Activated CD4-positive, alpha-beta T cell treated with anti-CD3 and anti-CD28 coated beads for 36 hours (primary cell): Measurements from ENCODE around the gene YDJC. TPM values are rescaled to one million over a fixed set of nuclear protein-coding genes. Genes with fewer than 3 reads are reported as not detected.
"Not testable (repeated sequence)": the region's sequence is repeated elsewhere in the genome, so short reads cannot be mapped to it uniquely, and the experiment has no call there.

Source experiments
- ATAC-seq: fragments of 200-7000 bp; cut with Tn5 transposase; one replicate; pipeline ENCODE4 v1.10.0; 2021; ENCODE audit warnings: mild to moderate bottlenecking, moderate library complexity
- CTCF ChIA-PET: fragments of 350-600 bp; sonication (Branson Sonifier 250); formaldehyde crosslinking; loops from one replicate; lab custom pipeline; 2021; ENCODE audit warnings: antibody characterized with exemption; lab: Charles Lee
- POLR2A ChIA-PET: fragments of 350-600 bp; sonication (Branson Sonifier 250); formaldehyde crosslinking; loops from one replicate; lab custom pipeline; 2021; ENCODE audit warnings: antibody characterized with exemption, inconsistent platforms; lab: Charles Lee
- DNase-seq: peaks from one replicate; pipeline ENCODE4 v3.0.0-alpha.2; 2020
- H3K27ac Mint-ChIP-seq: one replicate; pipeline ENCODE4 v1.8.0; 2021; ENCODE audit warnings: mixed read lengths
- H3K27me3 Mint-ChIP-seq: one replicate; pipeline ENCODE4 v1.8.0; 2021; ENCODE audit warnings: mixed read lengths
- H3K36me3 Mint-ChIP-seq: one replicate; pipeline ENCODE4 v1.8.0; 2021; ENCODE audit warnings: low read depth, mixed read lengths
- H3K4me1 Mint-ChIP-seq: one replicate; pipeline ENCODE4 v1.8.0; 2021; ENCODE audit warnings: mixed read lengths
- H3K4me3 Mint-ChIP-seq: one replicate; pipeline ENCODE4 v1.8.0; 2021; ENCODE audit warnings: mild to moderate bottlenecking, moderate library complexity, mixed read lengths
- H3K9me3 Mint-ChIP-seq: one replicate; pipeline ENCODE4 v1.8.0; 2021; ENCODE audit warnings: low read depth, mixed read lengths
- intact Hi-C, 2 experiments: fragments of 100-400 bp; cut with DNase I in 1 of 2; cut with micrococcal nuclease in 1 of 2; formaldehyde crosslinking; loops; one replicate each; pipeline versions ENCODE4 v1.14.2 to v1.15.1; 2022 to 2024; cut with DNase I, micrococcal nuclease
- total RNA-seq, 2 experiments: library from RNA; stranded (reverse); gene quantifications; one replicate each; pipeline ENCODE4 v1.2.3, GENCODE V29; 2021

Gene YDJC, protein sequence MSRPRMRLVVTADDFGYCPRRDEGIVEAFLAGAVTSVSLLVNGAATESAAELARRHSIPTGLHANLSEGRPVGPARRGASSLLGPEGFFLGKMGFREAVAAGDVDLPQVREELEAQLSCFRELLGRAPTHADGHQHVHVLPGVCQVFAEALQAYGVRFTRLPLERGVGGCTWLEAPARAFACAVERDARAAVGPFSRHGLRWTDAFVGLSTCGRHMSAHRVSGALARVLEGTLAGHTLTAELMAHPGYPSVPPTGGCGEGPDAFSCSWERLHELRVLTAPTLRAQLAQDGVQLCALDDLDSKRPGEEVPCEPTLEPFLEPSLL
- total RNA-seq: 10 to 100 TPM; 43.4 to 54.0 TPM

DNA sequence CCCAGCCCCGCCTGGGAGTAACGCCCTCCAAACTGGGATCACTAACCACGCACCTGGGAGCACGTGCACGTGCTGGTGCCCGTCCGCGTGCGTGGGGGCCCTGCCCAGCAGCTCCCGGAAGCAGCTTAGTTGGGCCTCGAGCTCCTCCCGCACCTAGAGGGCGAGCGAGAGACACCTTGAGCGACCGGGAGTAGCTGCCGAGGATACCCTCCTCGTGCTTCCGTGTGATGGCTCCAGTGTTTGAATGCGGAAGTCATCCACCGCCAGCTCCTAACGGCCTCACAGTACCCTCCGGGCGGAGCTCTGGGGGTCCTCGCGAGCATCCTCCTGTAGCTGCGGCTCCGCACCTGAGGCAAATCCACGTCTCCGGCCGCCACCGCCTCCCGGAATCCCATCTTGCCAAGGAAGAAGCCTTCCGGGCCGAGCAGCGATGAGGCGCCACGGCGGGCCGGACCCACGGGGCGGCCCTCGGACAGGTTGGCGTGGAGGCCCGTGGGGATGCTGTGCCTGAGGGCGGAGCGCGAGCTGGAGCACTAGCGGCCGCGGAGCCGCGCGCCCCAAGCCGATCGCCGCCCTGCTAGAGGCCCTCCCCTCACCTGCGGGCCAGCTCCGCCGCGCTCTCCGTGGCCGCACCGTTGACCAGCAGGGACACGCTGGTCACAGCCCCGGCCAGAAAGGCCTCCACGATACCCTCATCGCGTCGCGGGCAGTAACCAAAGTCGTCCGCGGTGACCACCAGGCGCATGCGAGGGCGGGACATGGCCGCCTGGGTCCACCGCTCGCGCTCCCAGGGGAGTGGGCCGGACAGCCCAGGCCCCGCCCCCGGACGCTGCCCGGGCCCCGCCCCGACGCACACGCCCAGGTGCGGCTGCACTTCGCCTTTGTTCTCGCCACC is at the start of gene YDJC:
Gene YDJC, minus strand, starts transcription at position 768 of the 895 bp plus-strand sequence. Its CDS starts 8 bp downstream, at position 760.
- peaks cover 21% of the 10 kb centered on the region for H3K36me3 Mint-ChIP-seq
- DNase-seq (peak; percentile 98), ATAC-seq (peak; percentile 88)
- peaks cover 34% of the 10 kb centered on the region for H3K4me1 Mint-ChIP-seq
- peak within 1 kb of the TSS; percentile 83 for H3K4me3 Mint-ChIP-seq
- intact Hi-C loops: loop anchor here (1.0 to 5.0 kb wide), 9 partner anchors 13 to 771 kb away; partner anchors contain the start of genes SDF2L1 (in 2 of the 2), PI4KA (in 1 of the 2), PPIL2 (in 1 of the 2) and YPEL1 (in 1 of the 2)
- POLR2A ChIA-PET: interaction anchor here (0.5 to 4.0 kb wide), 8 partner anchors 13 to 627 kb away, joined by 3 to 36 read pairs (median 4); partner anchors contain the start of genes SDF2L1 and THAP7
- H3K27me3 Mint-ChIP-seq: no peaks in the 10 kb centered on the region
- peak within 1 kb of the TSS; percentile 93 for H3K27ac Mint-ChIP-seq
- CTCF ChIA-PET: interaction anchor here (0.6 to 10.9 kb wide), 17 partner anchors 8 to 308 kb away, joined by 3 to 209 read pairs (median 4); partner anchors contain the start of genes PPIL2 and SDF2L1
- H3K9me3 Mint-ChIP-seq: no peaks in the 10 kb centered on the region

DNA sequence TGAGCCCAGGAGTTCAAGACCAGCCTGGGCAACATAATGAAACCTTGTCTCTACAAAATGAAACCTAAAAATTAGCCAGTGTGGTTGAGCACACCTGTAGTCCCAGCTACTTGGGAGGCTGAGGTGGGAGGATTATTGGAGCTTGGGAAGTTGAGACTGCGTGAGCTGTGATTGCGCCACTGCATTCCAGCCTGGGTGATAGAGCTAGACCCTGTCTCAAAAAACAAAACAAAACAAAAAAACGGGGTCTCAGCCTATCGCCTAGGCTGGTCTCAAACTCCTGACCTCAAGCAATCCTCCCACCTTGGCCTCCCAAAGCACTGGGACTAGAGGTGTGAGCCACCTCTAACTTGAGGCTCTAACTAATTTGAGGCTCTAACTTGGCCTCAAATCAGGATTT is 49.6 kb upstream of the YDJC start:
- no peak overlapping the region for H3K4me3 Mint-ChIP-seq
- DNase-seq: no peak
- no peaks in the 10 kb centered on the region for H3K4me1 Mint-ChIP-seq
- H3K27ac Mint-ChIP-seq: no peak overlapping the region
- intact Hi-C loops: no loop called here
- no peaks in the 10 kb centered on the region for H3K9me3 Mint-ChIP-seq
- no peaks in the 10 kb centered on the region for H3K27me3 Mint-ChIP-seq
- peaks cover 25% of the 10 kb centered on the region for H3K36me3 Mint-ChIP-seq
- POLR2A ChIA-PET: no interaction called here
- CTCF ChIA-PET: interaction anchor here (0.6 kb wide), 1 partner anchor 107 kb away, joined by 4 read pairs; no protein-coding TSS in a partner anchor
- no peak for ATAC-seq

DNA sequence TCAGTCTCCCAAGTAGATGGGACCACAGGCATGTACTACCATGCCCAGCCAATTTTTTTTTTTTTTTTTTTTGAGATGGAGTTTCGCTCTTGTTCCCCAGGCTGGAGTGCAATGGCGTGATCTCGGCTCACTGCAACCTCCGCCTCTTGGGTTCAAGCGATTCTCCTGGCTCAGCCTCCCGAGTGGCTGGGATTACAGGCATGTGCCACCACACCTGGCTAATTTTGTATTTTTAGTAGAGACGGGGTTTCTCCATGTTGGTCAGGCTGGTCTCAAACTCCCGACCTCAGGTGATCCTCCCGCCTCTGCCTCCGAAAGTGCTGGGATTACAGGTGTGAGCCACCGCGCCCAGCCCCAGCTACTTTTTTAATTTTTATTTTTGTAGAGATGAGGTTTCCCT is 49.0 kb upstream of the YDJC start:
- H3K27ac Mint-ChIP-seq, CTCF ChIA-PET, H3K27me3 Mint-ChIP-seq, ATAC-seq, POLR2A ChIA-PET, H3K4me3 Mint-ChIP-seq, DNase-seq, intact Hi-C loops, H3K4me1 Mint-ChIP-seq, H3K9me3 Mint-ChIP-seq: not testable (repeated sequence)
- H3K36me3 Mint-ChIP-seq: peaks cover 28% of the 10 kb centered on the region

DNA sequence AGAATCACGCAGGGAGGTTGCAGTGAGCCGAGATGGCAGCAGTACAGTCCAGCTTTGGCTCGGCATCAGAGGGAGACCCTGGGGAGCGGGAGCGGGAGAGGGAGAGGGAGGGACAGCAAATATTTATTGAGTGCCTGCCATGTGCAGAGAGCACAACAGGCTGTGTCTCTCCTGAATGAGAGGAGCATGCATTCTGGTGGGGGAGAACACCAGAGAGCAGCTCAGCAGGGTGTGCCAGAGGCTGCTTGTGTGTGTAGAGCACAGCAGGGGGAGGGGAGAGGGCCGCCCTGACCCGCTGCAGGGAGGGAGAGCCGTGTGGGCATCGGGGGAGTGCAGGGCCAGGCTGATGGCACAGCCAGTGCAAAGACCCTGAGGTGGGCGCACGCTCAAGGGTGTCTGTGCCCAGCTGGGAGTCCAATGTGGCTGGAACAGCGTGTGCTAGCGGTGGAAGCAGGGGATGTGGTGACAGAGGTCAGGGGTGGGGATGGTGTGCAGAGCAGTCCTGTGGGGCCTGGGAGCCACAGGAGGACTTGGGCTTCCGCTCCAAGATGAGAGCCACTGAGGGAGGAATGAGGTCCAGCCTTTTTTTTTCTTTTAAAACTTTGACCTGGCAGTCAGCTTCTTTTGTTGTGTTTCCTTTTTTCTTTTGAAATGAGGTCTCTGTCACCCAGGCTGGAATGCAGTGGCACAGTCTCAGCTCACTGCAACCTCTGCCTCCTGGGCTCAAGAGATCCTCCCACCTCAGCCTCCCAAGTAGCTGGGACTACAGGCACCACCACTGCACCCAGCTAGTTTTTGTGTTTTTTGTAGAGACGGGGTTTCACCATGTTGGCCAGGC is 48.0 kb upstream of the YDJC start:
- Mint-ChIP-seq H3K27me3 (no peaks in the 10 kb centered on the region), H3K4me1 (no peaks in the 10 kb centered on the region), H3K36me3 (peaks cover 33% of the 10 kb centered on the region), H3K27ac (no peak overlapping the region), H3K4me3 (no peak overlapping the region), H3K9me3 (no peaks in the 10 kb centered on the region)
- intact Hi-C loops: no loop called here
- ChIA-PET POLR2A (no interaction called here), CTCF (no interaction called here)
- ATAC-seq (no peak), DNase-seq (no peak)

DNA sequence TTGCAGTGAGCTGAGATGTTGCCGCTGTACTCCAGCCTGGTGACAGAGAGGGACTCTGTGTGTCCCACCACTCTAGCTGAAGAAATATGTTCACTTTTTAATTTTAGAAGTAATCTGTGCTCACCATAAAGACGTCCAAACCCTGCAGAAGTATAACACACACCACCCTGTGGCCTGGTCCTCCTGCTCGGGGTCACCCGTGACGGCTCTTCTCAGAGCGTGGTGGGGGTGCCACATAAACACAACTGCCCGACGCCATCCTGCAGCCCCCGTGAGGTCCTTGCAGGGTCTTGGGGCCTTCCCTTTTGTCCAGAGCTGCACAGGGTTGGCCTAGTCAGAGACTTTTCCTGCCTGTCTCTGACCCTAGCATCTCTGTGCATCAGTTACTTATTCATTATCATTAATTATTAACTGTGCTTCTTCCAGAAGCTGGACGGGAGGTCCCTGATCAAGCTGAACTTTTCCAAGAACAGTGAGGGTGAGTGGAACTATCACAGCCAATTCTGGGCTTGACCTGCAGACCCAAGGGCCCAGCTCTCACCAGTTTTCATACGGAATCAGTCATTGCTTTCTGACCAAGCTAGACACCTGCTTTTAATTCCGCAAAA is 44.9 kb upstream of the YDJC start:
- ChIA-PET CTCF (interaction anchor here (0.7 to 1.0 kb wide), 2 partner anchors 23 to 33 kb away, joined by 3 read pairs; no protein-coding TSS in a partner anchor), POLR2A (no interaction called here)
- H3K4me1 Mint-ChIP-seq: peaks cover 1% of the 10 kb centered on the region
- no peaks in the 10 kb centered on the region for H3K27me3 Mint-ChIP-seq
- H3K27ac Mint-ChIP-seq: no peak overlapping the region
- DNase-seq (no peak), ATAC-seq (no peak)
- intact Hi-C loops: no loop called here
- peaks cover 40% of the 10 kb centered on the region for H3K36me3 Mint-ChIP-seq
- no peak overlapping the region for H3K4me3 Mint-ChIP-seq
- H3K9me3 Mint-ChIP-seq: no peaks in the 10 kb centered on the region

DNA sequence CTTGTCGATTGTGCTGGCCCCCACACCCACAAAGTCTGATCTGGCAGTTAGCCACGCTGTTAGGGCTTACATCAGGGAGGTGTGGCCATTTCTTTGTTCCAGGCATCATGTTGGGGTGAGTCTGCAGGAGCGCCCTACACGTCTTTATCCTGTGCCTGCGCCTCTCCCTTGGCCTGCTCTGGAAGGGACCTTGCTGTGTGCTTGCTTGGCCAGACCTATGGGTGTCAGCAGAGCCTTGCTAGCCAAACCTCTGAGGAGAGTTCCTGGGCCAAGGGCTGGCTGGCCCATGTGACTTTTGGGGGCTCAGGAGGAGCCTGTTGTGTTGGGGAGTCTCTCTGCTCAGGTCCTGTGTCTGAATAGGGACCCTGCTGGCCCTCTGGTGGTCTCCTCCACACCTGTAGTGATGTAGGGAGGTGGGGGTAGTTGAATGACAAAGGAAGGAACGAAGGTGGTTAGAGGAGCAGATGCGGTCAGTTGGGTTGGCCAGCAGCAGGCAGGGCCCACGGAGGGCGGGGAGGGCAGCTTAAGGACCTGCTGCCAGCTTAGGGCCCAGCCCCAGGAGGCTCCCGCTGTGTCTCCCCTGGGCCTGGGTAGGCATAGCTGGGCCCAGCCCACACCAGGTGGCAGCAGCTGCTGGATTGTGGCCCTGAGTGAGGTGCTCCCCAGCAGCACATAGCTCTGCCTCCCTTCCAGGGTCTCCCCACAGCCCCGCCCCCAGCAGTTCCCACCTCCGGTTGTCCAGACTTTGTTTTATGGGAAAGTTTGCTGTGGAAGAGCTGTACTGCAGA is 43.9 kb upstream of the YDJC start:
- Mint-ChIP-seq H3K27me3 (no peaks in the 10 kb centered on the region), H3K36me3 (peaks cover 42% of the 10 kb centered on the region), H3K4me1 (peaks cover 6% of the 10 kb centered on the region), H3K4me3 (no peak overlapping the region), H3K9me3 (no peaks in the 10 kb centered on the region), H3K27ac (no peak overlapping the region)
- ATAC-seq (no peak), DNase-seq (no peak)
- CTCF ChIA-PET: no interaction called here
- intact Hi-C loops: no loop called here
- POLR2A ChIA-PET: no interaction called here

DNA sequence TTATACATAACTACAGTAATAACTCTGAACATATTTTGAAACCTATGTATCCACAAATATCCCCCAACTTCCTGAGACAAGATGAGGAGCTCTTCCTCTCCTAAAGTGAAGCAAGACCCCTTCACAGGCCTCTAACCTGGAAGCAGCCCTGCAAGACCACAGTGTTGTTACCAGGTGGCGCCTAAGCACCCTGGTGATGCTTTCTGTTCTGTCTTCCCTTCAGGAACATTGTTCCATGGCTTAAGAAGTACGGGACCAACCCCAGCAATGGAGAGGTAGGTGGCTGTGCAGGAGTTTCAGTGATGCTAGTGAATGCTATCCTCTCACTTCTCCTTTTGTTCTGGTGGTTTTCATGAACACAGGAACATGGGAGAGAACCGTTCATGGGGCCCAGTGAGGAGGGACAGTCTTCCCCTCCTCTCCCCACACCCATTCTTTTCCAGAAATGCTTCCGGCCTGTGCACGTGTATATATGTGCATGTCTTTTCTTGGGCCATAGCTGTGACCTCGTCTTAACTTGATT is 42.3 kb upstream of the YDJC start:
- Mint-ChIP-seq H3K27me3 (no peaks in the 10 kb centered on the region), H3K36me3 (peaks cover 39% of the 10 kb centered on the region), H3K4me3 (no peak overlapping the region), H3K9me3 (no peaks in the 10 kb centered on the region), H3K4me1 (peaks cover 15% of the 10 kb centered on the region), H3K27ac (no peak overlapping the region)
- POLR2A ChIA-PET: no interaction called here
- DNase-seq (no peak), ATAC-seq (no peak)
- intact Hi-C loops: no loop called here
- CTCF ChIA-PET: no interaction called here

DNA sequence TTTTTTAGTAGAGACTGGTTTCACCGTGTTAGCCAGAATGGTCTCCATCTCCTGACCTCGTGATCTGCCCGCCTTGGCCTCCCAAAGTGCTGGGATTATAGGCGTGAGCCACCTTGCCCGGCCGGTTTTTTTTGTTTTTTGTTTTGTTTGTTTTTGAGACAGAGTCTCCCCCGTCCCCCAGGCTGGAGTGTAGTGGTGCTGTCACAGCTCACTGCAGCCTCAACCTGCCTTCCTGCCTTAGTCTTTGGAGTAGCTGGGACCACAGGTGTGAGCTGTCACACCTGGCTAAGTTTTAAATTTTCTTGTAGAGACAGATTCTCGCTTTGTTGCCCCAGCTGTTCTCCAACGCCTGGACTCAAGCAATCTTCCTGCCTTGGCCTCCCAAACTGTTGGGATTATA is 39.2 kb upstream of the YDJC start:
- Mint-ChIP-seq H3K9me3 (no peaks in the 10 kb centered on the region), H3K27ac (no peak overlapping the region), H3K27me3 (no peaks in the 10 kb centered on the region), H3K4me1 (peaks cover 27% of the 10 kb centered on the region), H3K36me3 (peaks cover 17% of the 10 kb centered on the region), H3K4me3 (no peak overlapping the region)
- DNase-seq (no peak), ATAC-seq (no peak)
- intact Hi-C loops: no loop called here
- ChIA-PET POLR2A (no interaction called here), CTCF (no interaction called here)

DNA sequence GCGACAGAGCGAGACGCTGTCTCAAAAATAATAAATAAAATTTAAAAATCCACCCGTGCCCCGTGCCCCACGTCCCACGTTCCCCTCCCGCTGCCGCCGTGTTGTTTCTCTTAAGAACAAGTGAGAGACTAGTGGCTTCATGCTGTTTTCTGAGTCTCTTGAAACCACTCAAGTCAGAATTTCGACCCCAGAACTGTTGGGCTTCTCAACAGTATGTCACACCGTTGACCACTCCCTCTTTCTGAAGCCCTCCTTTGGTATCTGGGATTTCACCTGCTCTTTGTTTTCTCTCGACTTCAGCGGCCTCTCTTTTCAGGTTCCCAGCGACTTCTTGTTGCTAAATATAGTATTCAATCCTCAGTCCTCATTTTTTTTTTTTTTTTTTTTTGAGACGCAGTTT is 37.0 kb upstream of the YDJC start:
- H3K4me1 Mint-ChIP-seq: peaks cover 27% of the 10 kb centered on the region
- peaks cover 5% of the 10 kb centered on the region for H3K36me3 Mint-ChIP-seq
- ChIA-PET POLR2A (interaction anchor here (0.7 kb wide), 2 partner anchors 15 to 547 kb away, joined by 3 read pairs; no protein-coding TSS in a partner anchor), CTCF (interaction anchor here (0.8 to 1.7 kb wide), 3 partner anchors 20 to 198 kb away, joined by 3 to 4 read pairs (median 4); no protein-coding TSS in a partner anchor)
- peak overlapping the region; percentile 93 for H3K4me3 Mint-ChIP-seq
- peak overlapping the region; percentile 96 for H3K27ac Mint-ChIP-seq
- ATAC-seq: no peak
- intact Hi-C loops: loop anchor here (1.0 to 2.0 kb wide), 5 partner anchors 9 to 286 kb away; partner anchors contain the start of genes MAPK1 (in 1 of the 2) and PPM1F (in 1 of the 2)
- no peaks in the 10 kb centered on the region for H3K9me3 Mint-ChIP-seq
- no peak for DNase-seq
- H3K27me3 Mint-ChIP-seq: no peaks in the 10 kb centered on the region
